HG02981 (cell line): ENCODE data around the gene KCNJ15.
"Not testable (repeated sequence)": the region's sequence is repeated elsewhere in the genome, so short reads cannot be mapped to it uniquely, and the experiment has no call there.

Experiments used
- ATAC-seq: cut with Tn5 transposase; IDR thresholded peaks from one replicate; pipeline ENCODE4 v1.9.1; 2021; ENCODE audit warnings: mild to moderate bottlenecking, moderate library complexity; ENCODE audit not compliant: unreplicated experiment

The KCNJ15 gene

DNA sequence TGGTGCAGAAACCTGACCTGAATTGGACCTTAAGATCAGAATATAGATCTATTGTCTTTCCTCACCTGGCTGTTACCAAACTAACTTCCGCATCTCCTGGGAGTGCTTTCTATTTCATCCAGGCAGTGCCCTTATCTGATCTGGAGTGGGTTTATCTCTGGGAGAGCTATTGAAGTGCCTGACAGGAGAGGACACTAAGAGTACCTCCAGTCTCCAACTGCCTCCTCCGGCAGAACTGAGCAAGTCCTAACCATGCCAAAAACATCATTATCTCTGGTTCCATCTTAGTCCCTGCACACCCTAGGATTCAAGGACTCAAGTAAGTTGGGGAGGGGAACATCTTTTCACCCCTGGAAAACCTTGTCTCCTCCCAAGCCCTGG is 12.4 kb upstream of the KCNJ15 start:
- ATAC-seq, result no peak

DNA sequence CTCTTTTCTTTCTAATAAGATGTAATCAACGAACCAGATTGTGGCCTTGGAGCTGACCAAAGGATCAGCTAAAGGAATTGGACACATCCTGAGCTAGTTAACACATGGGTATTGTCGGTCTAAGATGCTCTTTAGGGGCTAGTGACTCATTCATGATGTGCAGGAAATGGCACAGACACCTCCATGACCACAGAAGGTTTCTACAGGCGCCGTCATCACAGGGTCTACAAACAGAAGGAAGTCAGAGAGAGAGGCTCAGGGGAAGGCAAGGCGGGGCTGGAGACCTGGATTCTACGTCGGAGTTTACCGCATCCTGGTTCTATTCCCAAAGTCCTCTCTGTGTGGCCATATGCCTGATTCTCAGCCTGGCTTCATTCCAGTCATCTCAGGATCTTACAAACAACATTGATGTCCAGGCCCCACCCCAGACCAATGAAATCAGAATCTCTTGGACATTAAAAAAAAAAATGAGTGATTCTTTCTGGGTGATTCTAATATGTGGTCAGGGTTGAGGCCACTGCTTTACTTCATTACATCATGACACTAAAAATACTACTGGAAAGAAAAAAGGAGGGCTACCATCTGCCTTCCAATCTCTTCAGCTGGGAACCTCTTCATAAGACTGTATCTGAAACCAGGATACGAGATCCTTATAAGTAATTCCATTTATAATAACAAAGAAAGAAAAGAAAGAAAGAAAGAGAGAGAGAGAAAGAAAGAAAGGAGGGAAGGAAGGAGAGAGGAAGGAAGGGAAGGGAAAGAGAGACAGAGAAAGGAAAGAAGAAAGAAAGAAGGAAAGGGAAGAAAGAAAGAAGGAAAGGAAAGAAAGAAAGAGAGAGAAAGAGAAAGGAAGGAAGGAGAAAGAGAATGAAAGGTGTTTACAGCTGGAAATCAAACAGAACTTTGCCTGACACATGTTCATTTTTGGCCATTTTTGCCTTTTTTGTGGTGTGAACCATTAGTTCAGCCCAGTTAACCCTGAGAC is 11.6 kb upstream of the KCNJ15 start:
- ATAC-seq, result peak; percentile 84

DNA sequence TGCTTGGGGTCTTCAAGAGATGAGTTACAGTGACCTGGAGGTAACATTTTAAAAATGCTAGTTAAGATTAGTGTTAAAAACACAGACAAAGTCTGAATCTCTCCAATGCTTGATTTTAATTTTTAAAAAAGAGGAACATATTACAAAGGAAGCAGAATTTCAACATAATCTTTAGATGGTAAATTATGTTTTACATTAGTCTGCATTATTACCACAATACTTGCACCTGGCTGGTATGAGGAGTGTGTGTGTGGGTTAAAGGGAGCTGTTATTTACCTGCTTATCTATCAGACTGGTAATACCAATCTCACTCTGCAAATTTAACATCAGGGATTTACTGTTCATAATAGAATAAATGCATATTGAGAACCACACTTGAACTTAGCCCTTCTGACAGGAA is 10.3 kb upstream of the KCNJ15 start:
- ATAC-seq, result no peak

DNA sequence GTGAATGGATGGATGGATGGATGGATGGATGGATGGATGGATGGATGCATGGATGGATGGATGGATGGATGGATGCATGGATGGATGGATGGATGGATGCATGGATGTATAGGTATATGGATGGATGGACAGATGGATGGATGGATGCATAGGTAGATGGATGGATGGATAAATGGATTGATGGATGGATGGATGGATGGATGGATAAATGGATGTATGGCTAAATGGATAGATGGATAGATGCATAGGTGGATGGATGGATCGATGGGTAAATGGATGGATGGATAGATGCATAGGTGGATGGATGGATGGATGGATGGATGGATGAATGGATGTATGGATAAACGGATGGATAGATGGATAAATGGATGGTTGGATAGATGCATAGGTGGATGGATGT is 9.7 kb upstream of the KCNJ15 start:
- not testable (repeated sequence) for ATAC-seq

DNA sequence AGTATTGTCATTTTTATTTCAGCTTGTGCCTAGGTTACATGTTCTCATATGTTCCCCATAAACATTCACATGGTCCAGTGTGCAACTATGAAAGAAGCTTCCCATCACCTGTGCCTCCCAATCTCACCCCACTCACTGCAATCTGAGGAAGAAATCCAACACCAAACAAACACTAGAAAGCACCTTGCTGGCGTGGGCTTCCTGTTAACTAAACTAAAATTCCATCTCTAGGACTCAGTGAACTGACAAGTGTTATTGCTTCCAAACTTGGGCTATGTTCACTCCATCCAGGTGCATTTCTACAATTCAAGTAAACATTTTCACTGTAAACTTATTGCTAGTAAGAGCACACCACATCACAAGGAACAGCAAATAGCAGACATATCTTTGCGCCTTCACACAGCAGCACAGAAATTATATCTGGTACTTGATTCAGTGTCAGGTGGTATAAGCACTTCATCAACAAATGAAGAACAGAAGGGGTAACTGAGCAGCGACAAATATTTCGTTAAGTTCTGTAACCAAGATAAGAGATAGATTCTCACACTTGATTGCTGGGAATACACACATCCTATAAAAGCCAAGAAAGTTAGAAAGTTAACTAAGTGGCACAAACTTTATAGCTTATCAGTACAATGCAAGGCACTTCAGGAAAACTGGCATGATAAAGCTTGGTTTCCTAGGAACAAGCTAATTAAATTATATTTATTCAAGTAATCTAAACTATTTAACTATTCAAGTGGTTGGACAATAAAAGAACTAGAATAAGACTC is 8.9 kb upstream of the KCNJ15 start:
- ATAC-seq, result no peak

DNA sequence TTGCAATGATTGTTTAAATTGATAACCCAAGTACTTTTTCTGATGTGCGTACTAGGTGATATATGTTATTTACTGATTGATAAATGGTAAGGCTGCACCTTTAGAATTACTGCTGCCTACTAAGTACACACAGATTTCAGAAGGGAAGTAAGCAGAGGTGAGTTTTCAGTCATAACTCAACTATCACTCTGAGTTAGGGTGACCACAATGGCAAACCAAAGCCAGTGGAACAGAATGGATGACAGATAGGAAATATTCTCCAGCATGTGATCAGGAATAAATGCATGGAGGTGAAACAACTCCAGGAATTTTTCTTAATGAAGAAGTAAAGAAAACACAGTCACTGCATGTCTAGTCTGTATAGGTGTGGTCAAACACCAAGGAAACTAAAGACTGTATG is 7.5 kb upstream of the KCNJ15 start:
- ATAC-seq, result peak; percentile 61

DNA sequence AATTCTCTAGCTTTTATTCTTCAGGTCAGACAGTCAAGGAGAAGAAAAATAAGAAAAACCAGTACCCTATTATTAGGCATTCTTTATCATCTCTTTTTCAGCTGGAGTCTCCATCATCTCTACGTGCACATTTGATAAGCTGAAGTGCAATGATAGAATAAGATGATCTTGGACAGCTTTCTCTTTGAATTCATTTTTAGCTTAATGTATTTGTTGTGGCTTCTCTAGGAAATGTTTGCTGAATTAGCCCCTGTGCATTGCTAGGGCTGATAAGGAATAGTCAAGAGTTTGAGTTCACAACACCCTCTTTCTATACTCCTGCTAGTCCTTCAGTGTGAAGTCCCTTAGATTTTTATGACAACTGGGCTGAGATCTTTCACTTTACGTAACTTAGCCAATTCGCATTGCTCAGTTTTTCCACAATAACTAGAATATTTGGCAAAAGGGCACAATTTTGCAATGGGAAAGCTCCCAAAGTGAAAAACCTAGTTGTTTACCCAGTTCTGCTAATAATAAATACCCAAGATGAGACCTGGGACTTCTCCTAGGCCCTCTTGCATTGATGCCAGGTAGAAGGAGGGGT is 7.0 kb upstream of the KCNJ15 start:
- no peak for ATAC-seq

DNA sequence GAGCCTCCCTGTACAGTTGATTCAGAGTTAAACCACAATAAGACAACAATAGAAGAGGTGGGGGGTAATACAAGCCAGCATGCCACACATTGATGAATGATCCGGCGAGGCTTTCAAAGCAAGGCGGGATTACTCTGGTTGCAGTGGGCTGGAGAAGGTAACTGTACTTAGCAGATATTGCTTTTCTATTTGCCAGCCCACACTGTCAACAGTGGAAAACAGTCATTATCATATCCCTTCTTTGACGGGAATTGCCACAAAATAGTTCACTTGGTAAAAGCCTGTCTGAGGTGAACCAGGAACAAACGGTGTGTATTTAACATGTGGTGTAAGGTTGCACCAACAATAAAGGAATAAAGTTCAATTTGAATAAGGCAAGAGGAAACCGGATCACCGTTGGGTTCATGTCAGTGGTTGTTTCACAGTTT is 5.8 kb upstream of the KCNJ15 start:
- no peak for ATAC-seq

DNA sequence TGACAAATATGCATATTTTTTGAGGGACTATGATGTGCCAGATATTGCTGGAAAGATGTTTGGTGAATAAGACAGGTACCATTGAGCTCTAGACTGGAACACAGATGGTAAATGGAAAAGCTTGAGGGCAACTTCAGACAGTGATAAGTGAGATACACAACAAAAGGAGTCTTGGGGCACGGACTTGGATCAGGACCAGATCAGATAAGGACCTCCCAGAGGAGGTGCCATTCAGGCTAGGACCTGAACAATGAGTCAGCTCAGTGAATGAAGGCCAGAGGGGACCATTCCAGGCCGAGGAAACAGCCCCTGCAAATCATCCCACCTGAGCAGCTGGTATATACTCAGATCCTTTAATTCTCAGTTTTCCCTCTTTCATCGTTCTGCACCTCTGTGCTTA is 1.8 kb upstream of the KCNJ15 start:
- ATAC-seq, result no peak

DNA sequence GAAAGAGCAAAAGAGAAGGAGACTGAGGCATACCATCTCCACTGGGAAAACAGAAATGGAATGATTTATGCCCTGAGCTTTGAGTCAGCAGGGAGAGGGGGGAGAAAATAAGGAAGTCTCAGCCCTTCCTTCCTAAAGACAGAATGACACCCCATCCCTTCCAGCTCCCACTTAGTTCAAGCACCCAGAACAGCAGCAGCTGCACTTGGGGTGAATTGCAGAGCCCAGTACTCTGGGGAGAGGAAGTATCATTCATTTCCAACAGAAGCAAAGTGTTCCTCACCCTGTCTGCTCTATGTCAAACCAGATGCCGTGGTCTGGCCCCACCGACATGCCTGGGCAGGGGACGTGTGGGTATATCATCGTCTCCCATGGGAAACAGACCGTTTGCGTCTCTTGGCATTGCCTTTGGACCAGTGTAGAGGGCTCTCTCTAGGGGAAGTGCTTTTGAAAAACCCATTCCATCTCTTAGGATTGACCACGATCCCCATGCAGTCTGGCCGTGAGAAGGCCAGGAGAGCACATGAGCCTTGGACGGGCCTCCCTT is 1.1 kb upstream of the KCNJ15 start:
- no peak for ATAC-seq

DNA sequence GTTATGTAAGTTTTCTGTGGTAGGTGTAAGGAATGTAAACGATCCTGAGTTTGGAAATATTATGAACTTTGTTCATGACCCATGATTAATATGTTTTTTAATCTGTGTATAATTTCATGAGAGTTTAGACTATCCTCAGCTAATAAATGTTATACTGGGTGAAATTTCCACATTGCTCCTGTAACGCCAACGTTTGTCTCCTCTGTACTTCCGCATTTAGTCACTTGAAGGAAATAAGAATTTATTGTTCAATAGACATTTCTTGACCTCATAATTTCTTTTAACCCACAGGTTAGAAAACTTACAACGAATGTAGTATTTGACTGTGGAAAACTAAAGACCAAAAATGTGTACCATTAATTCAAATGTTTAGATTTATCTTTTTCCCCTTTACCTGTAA is 876 bp downstream of the KCNJ15 start:
- no peak for ATAC-seq

DNA sequence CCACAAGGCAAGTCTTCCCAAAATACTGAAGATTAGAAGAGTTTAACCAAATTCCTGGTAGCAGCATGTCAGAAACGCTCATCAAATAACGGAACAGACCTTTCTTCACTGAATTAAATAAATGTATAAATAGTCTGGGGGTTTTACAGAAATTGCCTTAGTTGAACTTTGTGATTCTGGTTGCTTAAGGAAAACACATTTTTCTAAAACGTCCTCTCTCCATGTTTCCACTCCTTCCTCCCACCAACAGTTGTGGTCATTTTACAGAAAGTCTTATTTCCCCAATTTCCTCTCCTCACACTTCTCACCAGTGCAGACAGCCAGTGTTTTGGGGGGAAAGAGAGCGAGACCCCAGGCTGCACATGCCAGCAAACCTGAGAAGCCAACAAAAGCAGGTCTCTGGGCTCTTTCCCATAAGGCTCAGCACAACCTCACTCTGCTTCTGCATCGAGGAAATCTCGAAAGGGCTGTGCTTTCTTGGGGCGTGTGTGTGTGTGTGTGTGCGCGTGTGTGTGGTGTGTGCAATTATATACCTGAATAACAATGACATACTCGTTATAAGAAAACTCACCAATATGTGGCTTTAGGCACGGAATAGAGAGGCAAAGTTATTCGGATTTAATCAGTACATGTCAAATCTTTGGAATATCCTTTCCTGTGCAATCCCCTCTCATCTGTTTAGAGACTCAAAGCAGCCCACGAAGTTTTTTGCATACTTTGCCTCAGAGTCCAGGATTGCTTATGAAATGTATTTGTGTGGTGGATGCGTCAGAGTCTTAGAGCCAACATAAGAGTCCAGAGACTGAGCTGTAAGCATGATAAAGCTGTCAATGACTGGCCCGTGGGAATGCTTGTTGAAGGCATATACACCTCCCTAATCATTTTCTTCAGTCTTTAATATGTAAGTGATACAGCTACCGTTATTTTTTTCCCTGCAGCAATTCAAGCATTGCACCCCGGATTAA is 2.0 kb downstream of the KCNJ15 start:
- ATAC-seq, result no peak

DNA sequence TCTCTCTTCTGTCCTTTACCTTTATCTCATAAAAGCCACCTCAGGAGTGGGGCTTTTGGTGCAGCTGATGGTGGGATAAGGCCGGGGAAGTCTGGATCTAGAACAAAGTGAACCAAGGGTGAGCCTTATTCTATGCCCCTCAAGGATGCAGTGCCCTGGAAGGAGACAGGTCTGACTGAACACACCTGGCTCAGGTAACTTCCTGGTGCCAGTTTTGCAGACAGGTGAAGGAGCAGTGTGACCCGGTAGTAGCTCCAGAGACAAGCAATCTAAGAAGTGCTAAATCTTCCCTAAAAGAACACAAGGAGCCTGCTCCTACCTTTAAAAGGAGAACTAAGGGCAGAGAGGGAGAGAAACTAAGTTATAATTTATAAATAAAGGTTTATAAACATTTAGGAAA is 2.9 kb downstream of the KCNJ15 start:
- ATAC-seq, result no peak

DNA sequence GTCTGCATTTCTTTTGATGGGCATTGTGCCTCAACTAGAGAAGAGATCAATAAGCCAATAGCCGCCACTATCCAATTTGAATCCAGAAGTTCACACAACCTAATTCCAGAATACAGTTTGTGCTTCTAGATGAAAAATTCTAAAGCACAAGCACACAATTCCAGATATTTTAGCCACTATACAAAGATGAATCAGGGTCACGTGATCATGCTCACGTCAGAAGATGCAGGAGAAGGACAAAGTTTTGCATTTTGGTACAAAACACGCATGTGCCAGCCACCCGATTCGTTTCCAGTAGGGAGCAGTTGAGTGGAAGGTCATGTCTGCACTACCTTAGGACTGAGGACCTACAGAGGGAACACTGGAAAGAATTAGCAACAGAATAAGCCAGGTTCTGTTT is 3.6 kb downstream of the KCNJ15 start:
- no peak for ATAC-seq

DNA sequence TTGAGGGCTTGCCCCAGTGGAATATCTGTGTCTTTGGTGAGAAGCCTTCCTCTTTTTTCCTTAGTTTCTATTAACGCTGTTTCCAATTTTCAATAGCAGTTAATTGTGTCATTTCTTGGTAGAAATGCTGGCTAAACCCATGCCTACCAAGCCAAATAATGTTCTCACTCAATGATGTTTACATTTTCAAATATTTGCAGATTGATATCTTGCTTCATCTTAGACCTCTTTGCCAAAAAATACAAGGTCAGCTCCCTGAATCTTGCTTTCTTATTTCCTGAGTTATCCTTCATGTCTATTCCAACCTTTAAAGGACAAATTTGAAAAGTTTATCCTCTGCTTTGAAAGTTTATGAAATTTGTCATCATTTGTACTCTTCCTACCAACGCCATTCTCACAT is 5.1 kb downstream of the KCNJ15 start:
- ATAC-seq, result no peak

DNA sequence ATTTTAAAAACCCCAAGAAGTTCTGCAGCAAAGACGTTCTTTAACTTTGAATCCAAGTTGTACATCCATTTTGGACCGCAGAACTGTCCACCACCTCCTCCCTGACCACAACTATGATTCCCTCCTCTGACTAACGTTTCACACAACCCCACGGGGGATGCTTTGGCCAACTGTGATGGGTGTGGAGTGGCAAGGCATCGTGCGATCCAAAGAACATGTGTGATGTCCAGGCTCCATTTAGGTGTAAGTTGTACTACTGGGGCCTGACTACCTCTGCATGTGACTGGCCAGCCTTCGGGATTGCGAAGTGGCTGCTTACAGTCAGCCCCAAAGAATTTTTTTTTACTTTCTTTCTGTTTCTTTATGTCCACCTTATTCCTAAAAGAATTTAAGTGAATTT is 6.7 kb downstream of the KCNJ15 start:
- ATAC-seq, result no peak

DNA sequence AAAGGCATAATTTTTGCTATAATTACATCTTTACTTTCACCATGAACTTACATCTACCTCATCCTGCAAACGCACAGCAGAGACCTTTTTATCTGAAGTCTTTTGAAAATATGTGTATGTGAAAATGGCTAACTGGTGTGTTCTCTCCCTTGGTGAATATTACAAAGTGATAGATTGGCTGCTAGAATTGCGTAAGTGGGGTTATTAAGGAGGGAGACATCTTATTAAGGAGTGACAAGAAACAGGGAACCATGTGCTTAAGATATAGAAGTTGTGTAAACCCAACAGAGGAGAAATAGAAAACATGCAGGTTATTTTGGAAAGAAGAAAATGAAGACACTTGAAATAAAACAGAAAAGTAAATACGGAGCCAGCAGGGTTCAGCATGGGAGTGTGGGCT is 7.8 kb downstream of the KCNJ15 start:
- no peak for ATAC-seq

DNA sequence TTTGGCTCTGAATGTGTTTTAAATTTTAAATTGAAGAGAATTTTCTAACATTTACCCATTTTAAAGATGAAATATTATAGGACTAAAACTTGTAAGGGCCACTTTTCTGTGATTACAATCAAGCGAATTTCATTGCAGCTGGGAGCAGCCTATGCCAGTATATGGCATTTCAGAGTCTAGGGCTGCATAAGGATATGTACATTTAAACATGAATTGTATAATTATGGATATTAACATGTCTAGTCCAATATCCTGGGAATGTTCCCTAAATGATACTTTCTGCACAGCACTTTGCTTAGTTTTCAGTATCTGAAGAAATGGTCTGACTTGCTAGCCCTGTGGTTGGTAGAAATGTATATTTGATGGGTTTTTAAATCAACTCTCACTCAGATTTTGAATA is 8.4 kb downstream of the KCNJ15 start:
- ATAC-seq, result no peak

DNA sequence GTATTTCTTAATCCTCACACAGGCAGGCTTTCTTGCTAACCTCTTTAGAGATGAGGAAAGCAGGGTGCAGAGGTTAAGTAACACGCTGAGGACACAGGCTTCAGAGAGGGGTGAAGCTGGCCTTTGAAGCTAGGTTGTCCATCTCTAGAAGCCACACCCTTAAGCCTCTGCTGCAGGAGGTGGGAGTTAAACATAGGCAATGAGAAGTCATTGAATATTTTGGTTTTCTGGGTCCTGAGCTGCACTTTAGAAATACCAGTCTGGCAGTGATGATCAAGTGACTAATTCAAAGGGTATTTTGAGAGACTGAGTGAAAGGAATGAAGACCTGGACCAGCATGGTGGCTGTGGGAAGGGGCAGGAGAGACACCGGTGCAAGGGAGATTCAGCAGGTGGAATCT is 9.9 kb downstream of the KCNJ15 start:
- no peak for ATAC-seq

DNA sequence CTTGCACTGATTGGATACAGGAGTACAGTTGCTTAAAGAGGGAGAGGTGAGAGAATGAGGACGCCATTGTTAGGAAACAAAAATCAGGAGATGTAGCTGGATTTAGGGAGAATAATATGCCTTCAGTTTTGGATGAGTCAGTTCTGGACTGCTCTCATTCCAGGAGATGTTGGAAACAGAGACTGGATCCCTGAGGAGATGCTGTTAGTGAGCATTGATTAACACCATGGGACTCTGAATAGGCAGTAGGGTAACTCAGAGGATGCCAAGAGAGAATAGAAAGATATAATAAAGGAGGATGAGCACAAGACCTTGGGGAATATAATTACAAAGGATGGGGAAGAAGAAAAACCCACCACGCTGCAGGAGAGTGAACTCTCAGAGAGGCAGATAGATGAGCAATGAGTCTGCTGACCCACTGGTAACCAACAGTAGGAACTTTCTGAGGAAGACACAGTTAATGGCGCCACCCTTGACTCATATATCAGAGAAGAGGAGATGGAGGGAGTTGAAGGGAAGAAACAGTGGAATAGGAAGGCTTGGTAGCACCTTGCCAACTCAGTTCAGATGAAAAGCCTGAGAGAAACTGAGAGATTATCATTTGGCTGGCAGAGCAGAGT is 10.5 kb downstream of the KCNJ15 start:
- ATAC-seq, result no peak
